Umbilical cord (tissue), 2 donors: Measurements from ENCODE around the gene HOXD4. TPM values are rescaled to one million over a fixed set of nuclear protein-coding genes. Genes with fewer than 3 reads are reported as not detected.
A peak's percentile ranks its signal among the peaks of the same experiment; 100 is the strongest.

Experiments
- DNase-seq: peaks from one replicate; pipeline ENCODE4 v3.0.0-alpha.2; 2015; ENCODE audit warnings: low spot score
- total RNA-seq: library from RNA; depleted of rRNA; stranded (reverse); fragments of >200 nt; gene quantifications from one replicate; pipeline ENCODE4 v1.2.3, GENCODE V29; 2014; ENCODE audit warnings: low replicate concordance; ENCODE audit not compliant: insufficient read depth

HOXD4 gene
- total RNA-seq, 1 donor from 2014 or later: 2.4 TPM

GRCh38 chr2:176139661-176140512 lies 11.5 kb upstream of the HOXD4 start:
- no peak for DNase-seq

- peak; percentile 80 for DNase-seq
Measured at GRCh38 chr2:176140513-176141317, 10.6 kb upstream of the HOXD4 start.

DNA sequence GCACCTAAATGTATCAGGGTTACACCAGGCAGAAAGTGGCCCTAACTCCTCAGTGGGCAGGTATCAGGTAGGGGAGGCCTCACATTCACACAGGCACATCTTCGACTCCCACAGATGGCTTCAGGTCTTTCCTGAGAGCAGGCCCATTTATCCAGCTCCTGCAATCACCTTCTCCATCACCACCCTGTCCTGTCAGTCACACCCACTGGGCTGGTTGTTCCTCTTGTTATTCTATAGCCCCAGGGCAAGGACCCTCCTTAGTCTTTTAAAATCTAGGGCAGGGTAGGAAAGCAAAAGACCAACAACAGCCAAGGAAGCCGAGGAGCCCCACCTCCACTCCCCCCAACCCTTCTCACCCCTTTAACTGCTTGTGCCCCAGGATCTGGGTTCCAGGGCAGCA lies 9.1 kb upstream of the HOXD4 start:
- DNase-seq: no peak

DNA sequence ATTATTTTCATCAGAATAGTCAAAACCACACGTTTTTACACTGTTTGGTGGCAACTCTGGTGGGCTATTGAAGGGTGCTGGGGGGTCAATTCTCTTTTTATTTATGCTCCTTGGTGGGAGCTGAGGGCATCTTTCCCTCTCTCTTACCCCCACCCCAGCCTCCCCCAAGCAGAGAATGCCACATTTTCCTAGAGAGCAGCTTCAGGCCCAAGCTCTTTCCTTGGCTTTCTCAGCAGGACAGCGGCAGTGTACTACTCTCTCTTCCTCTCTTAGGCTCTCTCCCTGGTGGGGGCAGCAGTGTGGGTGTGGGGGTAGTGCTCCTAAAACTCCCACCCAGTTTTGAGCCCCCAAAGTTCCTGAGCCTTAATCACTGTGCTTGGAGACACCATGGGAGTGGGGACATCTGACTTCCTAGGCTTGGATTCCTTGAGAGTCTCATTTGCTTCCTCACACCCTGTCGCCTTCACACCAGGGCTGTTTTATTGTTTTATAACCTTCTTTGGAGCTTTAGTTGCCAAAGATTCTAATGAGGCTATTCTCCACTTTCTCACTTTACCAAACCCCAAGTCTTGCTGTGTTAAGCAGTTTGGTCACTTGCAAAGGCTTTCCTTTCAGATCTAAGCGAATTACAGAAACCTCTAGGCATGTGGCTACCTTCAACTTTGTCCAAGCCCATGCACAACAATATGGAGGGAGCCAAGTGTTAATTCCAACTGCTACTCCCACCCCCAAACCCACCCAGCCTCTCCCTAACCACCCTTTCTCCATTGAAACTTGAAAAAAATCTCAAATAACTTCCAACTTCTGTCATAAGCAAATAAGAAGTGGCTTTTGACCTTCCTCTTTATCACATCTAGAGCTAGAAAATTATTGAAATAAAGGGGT lies 6.0 kb upstream of the HOXD4 start:
- DNase-seq: no peak

DNA sequence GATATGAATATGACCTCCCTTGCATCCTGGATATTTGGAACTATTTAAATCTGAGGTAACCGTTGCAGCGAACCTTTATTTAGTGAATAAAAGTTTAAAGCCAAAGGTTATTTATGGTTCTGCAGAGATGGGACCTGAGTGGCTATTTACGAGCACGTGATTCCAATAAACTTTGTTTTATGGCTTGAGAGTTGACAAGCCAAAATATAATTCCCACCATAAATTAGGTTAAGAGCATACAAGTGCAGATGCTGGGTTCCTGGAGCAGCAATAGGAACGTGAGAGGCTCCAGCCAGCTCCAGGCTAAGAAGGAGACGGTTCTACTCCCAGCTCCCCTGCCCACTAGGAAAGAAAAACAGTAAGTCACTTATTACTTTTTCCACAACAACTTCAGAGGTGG lies 5.2 kb upstream of the HOXD4 start:
- DNase-seq: no peak

GRCh38 chr2:176146645-176147044 lies 4.7 kb upstream of the HOXD4 start:
- no peak for DNase-seq

- DNase-seq: no peak
Measured at GRCh38 chr2:176147210-176147799, 4.0 kb upstream of the HOXD4 start.

GRCh38 chr2:176147800-176148496 lies 3.4 kb upstream of the HOXD4 start:
- no peak for DNase-seq

DNA sequence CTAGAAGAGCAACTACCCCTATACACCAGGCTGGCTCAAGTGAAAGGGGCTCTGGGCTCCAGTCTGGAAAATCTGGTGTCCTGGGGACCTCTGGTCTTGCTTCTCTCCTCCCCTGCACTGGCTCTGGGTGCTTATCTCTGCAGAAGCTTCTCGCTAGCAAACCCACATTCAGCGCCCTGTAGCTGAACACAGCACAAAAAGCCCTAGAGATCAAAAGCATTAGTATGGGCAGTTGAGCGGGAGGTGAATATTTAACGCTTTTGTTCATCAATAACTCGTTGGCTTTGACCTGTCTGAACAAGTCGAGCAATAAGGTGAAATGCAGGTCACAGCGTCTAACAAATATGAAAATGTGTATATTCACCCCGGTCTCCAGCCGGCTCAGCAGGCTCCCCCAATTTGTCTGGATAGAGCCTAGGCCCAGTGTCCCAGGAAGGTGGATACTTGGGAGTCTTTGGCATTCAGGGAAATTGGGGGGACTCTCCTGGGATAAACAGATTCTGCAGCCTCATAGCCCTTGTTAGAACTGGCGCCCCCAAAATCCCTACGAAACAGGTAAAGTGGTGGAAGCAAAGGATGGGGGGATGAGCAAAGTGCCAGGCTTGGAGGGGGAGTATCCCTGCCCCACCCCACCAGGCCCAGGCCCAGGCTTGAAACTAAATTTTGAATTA lies 2.5 kb upstream of the HOXD4 start:
- no peak for DNase-seq

GRCh38 chr2:176149481-176149938 lies 1.8 kb upstream of the HOXD4 start:
- DNase-seq: no peak

DNA sequence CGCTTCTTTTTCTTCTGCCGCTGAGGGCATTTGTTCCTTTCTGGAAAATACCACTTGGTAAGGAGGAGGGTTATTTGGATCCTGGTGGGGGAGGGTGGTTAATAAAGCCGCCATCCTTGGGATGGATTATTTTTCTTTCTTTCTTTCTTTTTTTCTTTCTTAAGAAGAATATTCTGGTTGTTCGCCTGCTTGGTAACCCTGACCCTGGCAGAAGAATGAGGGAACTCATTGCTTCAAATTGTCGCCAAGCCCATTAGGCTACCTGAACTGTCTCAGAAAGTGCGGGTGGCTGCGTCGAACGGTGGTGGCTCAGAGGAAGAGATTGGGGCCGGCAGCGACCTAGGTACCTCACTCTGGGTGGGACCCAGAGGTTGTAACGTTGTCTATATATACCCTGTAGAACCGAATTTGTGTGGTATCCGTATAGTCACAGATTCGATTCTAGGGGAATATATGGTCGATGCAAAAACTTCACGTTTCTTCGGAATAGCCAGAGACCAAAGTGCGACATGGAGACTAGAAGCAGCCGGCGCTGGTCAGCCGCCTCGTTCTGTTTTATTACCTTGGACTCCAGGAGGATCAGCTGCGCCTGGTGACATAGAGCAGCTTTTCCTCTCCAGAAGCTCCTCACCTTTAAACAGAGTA lies 1.3 kb upstream of the HOXD4 start:
- no peak for DNase-seq

- DNase-seq: no peak
Measured at GRCh38 chr2:176150584-176151441, 537 bp upstream of the HOXD4 start.

GRCh38 chr2:176152350-176153181 lies 1.2 kb downstream of the HOXD4 start:
- no peak for DNase-seq

DNA sequence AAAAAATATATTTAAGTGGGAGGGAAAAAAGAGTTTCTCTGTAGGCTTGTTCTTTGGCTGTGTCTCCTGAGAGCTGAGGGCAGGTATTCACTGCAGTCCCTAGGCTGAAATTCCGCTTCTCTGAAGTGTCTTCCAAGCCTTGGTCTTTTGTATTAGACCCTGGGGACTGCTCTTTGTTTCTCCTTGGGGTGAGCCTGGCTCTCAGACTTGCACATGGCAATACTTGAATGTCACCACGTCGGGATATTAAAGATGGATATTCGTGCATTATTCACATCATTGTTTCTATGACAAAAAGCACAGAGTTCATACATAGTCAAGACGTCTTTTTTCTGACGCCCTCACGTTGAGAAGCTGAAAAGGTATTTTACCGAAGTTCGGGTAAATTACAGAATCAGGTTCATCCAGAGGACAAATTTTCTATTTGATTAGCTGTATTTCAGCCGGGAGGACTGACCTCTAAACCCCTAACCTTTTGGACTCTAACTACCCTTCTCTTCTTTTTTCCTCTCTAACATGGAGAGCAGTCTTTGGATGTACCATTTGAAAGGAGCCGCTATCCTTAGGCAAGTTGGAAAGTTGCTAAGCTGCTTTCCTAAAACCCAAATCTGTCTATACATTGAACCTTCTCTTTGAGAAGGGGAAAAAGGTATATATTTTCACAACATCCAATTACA lies 3.4 kb downstream of the HOXD4 start:
- no peak for DNase-seq

DNA sequence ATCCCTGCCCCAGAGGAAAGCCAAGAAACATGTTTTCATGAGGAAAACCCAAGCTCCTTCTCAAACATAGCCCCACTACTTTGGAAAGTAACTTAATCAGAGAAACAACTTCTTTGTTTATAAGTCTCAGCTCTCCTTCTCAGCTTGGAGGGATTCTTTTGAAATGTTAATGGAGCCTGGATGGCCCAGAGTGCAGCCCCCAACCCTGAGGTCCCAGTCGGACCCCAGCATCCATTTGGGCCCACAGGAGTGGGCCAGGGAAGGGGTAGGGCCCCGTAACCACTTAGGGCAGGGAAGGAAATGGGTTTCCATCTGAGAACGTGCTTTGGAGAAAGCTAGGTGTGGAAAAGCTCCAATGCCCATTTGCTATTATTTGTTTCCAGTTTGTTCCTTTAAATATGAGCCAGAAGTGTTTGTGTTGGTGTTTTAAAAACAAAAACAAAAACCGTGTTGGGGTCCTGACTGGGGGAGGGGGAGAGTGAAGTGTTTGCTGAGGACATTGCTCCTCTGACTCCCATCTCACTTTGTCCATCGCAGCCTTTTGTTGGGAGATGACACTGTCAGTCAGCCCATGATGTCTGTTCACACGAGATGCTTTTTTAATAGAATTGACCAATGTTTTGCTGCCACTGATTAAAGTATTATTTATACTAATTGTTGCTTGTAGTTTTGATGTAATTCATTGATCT lies 4.2 kb downstream of the HOXD4 start:
- DNase-seq: no peak

GRCh38 chr2:176156301-176156806 lies 5.0 kb downstream of the HOXD4 start:
- no peak for DNase-seq
